Measurements from ENCODE around the gene ZNF837. TPM values are rescaled to one million over a fixed set of nuclear protein-coding genes. Genes with fewer than 3 reads are reported as not detected.

ZNF837 gene
- polyA plus RNA-seq, 1 donor (not counting 4 experiments of a cell fraction or from before 2014, with no cell fraction given) = 0.29 TPM

- Histone ChIP-seq H3K4me3 (ENCODE audit: control insufficient read depth in 2 of 3, extremely low read depth in 1 of 3, insufficient read depth in 2 of 3, low read depth in 1 of 3, low read length in 3 of 3) (no peak overlapping the region), H3K4me2 (ENCODE audit: control insufficient read depth, extremely low read depth, insufficient read depth, low read depth, low read length) (no peak overlapping the region), H3K9ac (ENCODE audit: control insufficient read depth, extremely low read depth, insufficient read depth, low read length) (no peak overlapping the region), H3K9me3 (ENCODE audit: control insufficient read depth, low read depth, low read length) (peaks cover 3% of the 10 kb centered on the region), H3K27ac (ENCODE audit: control insufficient read depth, insufficient read depth, low read length) (no peak overlapping the region), H3K27me3 (ENCODE audit: control insufficient read depth, extremely low read depth, insufficient read depth, low read length) (peaks cover 18% of the 10 kb centered on the region), H3K4me1 (ENCODE audit: control insufficient read depth, extremely low read depth, insufficient read depth, low read length) (peaks cover 7% of the 10 kb centered on the region), H4K20me1 (ENCODE audit: control insufficient read depth, extremely low read depth, insufficient read depth, low read length) (no peaks in the 10 kb centered on the region), H3K36me3 (ENCODE audit: control insufficient read depth in 2 of 2, extremely low read depth in 1 of 2, insufficient read depth in 2 of 2, low read length in 2 of 2) (no peaks in the 10 kb centered on the region), H3K9me1 (ENCODE audit: control insufficient read depth, extremely low read depth, insufficient read depth, low read length) (no peaks in the 10 kb centered on the region), H3K79me2 (ENCODE audit: control insufficient read depth, insufficient read depth, low read length) (no peaks in the 10 kb centered on the region), H2AFZ (ENCODE audit: control insufficient read depth, low read length) (no peak overlapping the region)
- TF ChIP-seq EZH2 (IDR thresholded peaks at IDR 0.05; ENCODE audit: low read length) = no peak
- no peak for TF ChIP-seq CTCF (optimal IDR thresholded peaks at IDR 0.05 in 1 of 3, IDR thresholded peaks at IDR 0.05 in 1 of 3, conservative IDR thresholded peaks at IDR 0.05 in 1 of 3; ENCODE audit: extremely low read depth in 1 of 3, insufficient read depth in 2 of 3, low read length in 3 of 3)
- FAIRE-seq = no peak
- dilution Hi-C loops (cut with MboI; ENCODE audit: extremely low pct_ligation_motif_present, low sequenced_read_pairs) = no loop called here
- DNase-seq (ENCODE audit: low read depth, low spot score) = no peak
Observed at GRCh38 chr19:58357481-58358145, 23.2 kb downstream of the ZNF837 start.

- Histone ChIP-seq H3K27me3 (ENCODE audit: control insufficient read depth, extremely low read depth, insufficient read depth, low read length) (peaks cover 18% of the 10 kb centered on the region), H2AFZ (ENCODE audit: control insufficient read depth, low read length) (no peak overlapping the region), H3K27ac (ENCODE audit: control insufficient read depth, insufficient read depth, low read length) (no peak overlapping the region), H3K9me3 (ENCODE audit: control insufficient read depth, low read depth, low read length) (peaks cover 3% of the 10 kb centered on the region), H3K4me2 (ENCODE audit: control insufficient read depth, extremely low read depth, insufficient read depth, low read depth, low read length) (no peak overlapping the region), H3K36me3 (ENCODE audit: control insufficient read depth in 2 of 2, extremely low read depth in 1 of 2, insufficient read depth in 2 of 2, low read length in 2 of 2) (no peaks in the 10 kb centered on the region), H4K20me1 (ENCODE audit: control insufficient read depth, extremely low read depth, insufficient read depth, low read length) (no peaks in the 10 kb centered on the region), H3K9ac (ENCODE audit: control insufficient read depth, extremely low read depth, insufficient read depth, low read length) (no peak overlapping the region), H3K79me2 (ENCODE audit: control insufficient read depth, insufficient read depth, low read length) (no peaks in the 10 kb centered on the region), H3K4me3 (ENCODE audit: control insufficient read depth in 2 of 3, extremely low read depth in 1 of 3, insufficient read depth in 2 of 3, low read depth in 1 of 3, low read length in 3 of 3) (no peak overlapping the region), H3K4me1 (ENCODE audit: control insufficient read depth, extremely low read depth, insufficient read depth, low read length) (peaks cover 5% of the 10 kb centered on the region), H3K9me1 (ENCODE audit: control insufficient read depth, extremely low read depth, insufficient read depth, low read length) (no peaks in the 10 kb centered on the region)
- TF ChIP-seq EZH2 (IDR thresholded peaks at IDR 0.05; ENCODE audit: low read length) (no peak), CTCF (optimal IDR thresholded peaks at IDR 0.05 in 1 of 3, IDR thresholded peaks at IDR 0.05 in 1 of 3, conservative IDR thresholded peaks at IDR 0.05 in 1 of 3; ENCODE audit: extremely low read depth in 1 of 3, insufficient read depth in 2 of 3, low read length in 3 of 3) (no peak)
- dilution Hi-C loops (cut with MboI; ENCODE audit: extremely low pct_ligation_motif_present, low sequenced_read_pairs) = no loop called here
- no peak for DNase-seq (ENCODE audit: low read depth, low spot score)
- FAIRE-seq = no peak
Observed at GRCh38 chr19:58356766-58357480, 23.9 kb downstream of the ZNF837 start.
